K562 (cell line): ENCODE measurements around the gene CASD1.

Experiments used
- ATF7 ChIP-seq: fragments of 450-650 bp; IDR thresholded peaks from 2 replicates; pipeline ENCODE4 v1.7.1; 2014; ENCODE audit warnings: mild to moderate bottlenecking, moderate library complexity
- DIDO1 ChIP-seq: fragments of 450-650 bp; IDR thresholded peaks from 2 replicates; pipeline ENCODE4 v1.6.1; 2016; ENCODE audit warnings: low read depth, missing biosample characterization, missing genetic modification characterization
- GATA2 ChIP-seq: sonication (generic); formaldehyde crosslinking; IDR thresholded peaks from 2 replicates; pipeline ENCODE4 v1.4.0; 2020; ENCODE audit warnings: mild to moderate bottlenecking, missing genetic modification reagents
- RAD21 ChIP-seq, 2 experiments: fragments of 250-450 bp in 1 of 2; fragments of 450-650 bp in 1 of 2; sonication (Bioruptor Pico) in 1 of 2; formaldehyde crosslinking in 1 of 2; IDR thresholded peaks in 1 of 2; conservative IDR thresholded peaks in 1 of 2; 2 replicates each; pipeline versions ENCODE4 v1.4.0 to v1.8.0; 2020 to 2022; ENCODE audit warnings: mild to moderate bottlenecking in 2 of 2, moderate library complexity in 1 of 2
- TF ChIP-seq, protein P1 (sequence below), 3 experiments: IDR thresholded peaks in 2 of 3; conservative IDR thresholded peaks in 1 of 3; 2 replicates each; pipeline ENCODE4 v1.5.1; 2011 to 2012; ENCODE audit warnings: low read length in 3 of 3, mild to moderate bottlenecking in 3 of 3, control low read depth in 2 of 3, improper control_type of control experiment in 1 of 3, inconsistent platforms in 1 of 3, low read depth in 1 of 3, mixed read lengths in 1 of 3, moderate library complexity in 1 of 3; ENCODE audit not compliant: insufficient read depth in 2 of 3
- TF ChIP-seq, protein P2 (sequence below): fragments of 250-450 bp; sonication (Bioruptor Pico); IDR thresholded peaks from 2 replicates; pipeline ENCODE4 v1.5.1; 2021; ENCODE audit warnings: mild to moderate bottlenecking
- TF ChIP-seq, protein P3 (sequence below), 2 experiments: fragments of 450-650 bp; formaldehyde crosslinking in 1 of 2; IDR thresholded peaks; 2 replicates each; pipeline versions ENCODE4 v1.4.0 to v1.6.1; 2014 to 2020; ENCODE audit warnings: mild to moderate bottlenecking in 2 of 2, borderline replicate concordance in 1 of 2, low read depth in 1 of 2

DNA sequence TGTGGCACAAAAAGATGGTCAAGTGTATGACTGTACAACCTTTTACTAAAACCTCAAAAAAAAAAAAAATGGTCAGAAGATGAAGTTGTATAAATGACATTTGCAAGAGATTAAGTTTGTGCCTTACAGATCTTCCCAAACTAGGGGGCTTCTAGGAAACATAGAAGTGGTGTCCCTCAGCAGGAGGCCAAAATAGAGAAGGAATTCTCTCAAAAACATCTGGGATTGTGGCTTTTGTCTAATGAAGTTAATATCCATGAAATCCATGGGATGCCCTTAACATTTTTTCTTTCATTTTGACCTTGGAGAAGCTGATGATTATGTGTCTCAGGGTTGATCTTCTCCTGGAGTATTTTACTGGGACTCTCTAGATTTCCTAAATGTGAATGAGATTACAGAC lies 62.2 kb downstream of the CASD1 start:
- TF ChIP-seq ATF7 (no peak), DIDO1 (no peak), RAD21 (CRISPR knock-in tag; conservative IDR thresholded peaks at IDR 0.05 in 1 of 2, IDR thresholded peaks at IDR 0.05 in 1 of 2) (no peak), GATA2 (CRISPR knock-in tag) (no peak)
- TF ChIP-seq, protein P1, sequence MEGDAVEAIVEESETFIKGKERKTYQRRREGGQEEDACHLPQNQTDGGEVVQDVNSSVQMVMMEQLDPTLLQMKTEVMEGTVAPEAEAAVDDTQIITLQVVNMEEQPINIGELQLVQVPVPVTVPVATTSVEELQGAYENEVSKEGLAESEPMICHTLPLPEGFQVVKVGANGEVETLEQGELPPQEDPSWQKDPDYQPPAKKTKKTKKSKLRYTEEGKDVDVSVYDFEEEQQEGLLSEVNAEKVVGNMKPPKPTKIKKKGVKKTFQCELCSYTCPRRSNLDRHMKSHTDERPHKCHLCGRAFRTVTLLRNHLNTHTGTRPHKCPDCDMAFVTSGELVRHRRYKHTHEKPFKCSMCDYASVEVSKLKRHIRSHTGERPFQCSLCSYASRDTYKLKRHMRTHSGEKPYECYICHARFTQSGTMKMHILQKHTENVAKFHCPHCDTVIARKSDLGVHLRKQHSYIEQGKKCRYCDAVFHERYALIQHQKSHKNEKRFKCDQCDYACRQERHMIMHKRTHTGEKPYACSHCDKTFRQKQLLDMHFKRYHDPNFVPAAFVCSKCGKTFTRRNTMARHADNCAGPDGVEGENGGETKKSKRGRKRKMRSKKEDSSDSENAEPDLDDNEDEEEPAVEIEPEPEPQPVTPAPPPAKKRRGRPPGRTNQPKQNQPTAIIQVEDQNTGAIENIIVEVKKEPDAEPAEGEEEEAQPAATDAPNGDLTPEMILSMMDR (IDR thresholded peaks at IDR 0.05 in 2 of 3, conservative IDR thresholded peaks at IDR 0.05 in 1 of 3; ENCODE audit: insufficient read depth in 2 of 3, low read depth in 1 of 3, low read length in 3 of 3), result no peak
- TF ChIP-seq, protein P2, sequence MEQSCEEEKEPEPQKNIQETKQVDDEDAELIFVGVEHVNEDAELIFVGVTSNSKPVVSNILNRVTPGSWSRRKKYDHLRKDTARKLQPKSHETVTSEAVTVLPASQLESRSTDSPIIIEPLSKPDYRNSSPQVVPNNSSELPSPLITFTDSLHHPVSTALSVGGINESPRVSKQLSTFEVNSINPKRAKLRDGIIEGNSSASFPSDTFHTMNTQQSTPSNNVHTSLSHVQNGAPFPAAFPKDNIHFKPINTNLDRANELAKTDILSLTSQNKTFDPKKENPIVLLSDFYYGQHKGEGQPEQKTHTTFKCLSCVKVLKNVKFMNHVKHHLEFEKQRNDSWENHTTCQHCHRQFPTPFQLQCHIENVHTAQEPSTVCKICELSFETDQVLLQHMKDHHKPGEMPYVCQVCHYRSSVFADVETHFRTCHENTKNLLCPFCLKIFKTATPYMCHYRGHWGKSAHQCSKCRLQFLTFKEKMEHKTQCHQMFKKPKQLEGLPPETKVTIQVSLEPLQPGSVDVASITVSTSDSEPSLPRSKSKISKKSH, result no peak
- TF ChIP-seq, protein P3, sequence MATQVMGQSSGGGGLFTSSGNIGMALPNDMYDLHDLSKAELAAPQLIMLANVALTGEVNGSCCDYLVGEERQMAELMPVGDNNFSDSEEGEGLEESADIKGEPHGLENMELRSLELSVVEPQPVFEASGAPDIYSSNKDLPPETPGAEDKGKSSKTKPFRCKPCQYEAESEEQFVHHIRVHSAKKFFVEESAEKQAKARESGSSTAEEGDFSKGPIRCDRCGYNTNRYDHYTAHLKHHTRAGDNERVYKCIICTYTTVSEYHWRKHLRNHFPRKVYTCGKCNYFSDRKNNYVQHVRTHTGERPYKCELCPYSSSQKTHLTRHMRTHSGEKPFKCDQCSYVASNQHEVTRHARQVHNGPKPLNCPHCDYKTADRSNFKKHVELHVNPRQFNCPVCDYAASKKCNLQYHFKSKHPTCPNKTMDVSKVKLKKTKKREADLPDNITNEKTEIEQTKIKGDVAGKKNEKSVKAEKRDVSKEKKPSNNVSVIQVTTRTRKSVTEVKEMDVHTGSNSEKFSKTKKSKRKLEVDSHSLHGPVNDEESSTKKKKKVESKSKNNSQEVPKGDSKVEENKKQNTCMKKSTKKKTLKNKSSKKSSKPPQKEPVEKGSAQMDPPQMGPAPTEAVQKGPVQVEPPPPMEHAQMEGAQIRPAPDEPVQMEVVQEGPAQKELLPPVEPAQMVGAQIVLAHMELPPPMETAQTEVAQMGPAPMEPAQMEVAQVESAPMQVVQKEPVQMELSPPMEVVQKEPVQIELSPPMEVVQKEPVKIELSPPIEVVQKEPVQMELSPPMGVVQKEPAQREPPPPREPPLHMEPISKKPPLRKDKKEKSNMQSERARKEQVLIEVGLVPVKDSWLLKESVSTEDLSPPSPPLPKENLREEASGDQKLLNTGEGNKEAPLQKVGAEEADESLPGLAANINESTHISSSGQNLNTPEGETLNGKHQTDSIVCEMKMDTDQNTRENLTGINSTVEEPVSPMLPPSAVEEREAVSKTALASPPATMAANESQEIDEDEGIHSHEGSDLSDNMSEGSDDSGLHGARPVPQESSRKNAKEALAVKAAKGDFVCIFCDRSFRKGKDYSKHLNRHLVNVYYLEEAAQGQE (IDR thresholded peaks at IDR 0.05; ENCODE audit: borderline replicate concordance), result no peak
- TF ChIP-seq, protein P3 (CRISPR knock-in tag; IDR thresholded peaks at IDR 0.05; ENCODE audit: low read depth), result no peak
